ENCODE results near the gene CPT2. TPM values are rescaled to one million over a fixed set of nuclear protein-coding genes. Genes with fewer than 3 reads are reported as not detected.
"Not testable (repeated sequence)": the region's sequence is repeated elsewhere in the genome, so short reads cannot be mapped to it uniquely, and the experiment has no call there.

Gene CPT2
- total RNA-seq, 1 donor from 2014 or later = 21.7 TPM

GRCh38 chr1:53180951-53181350 is 15.7 kb upstream of the CPT2 start:
- Mint-ChIP-seq H3K4me1 (ENCODE audit: low read depth, unreplicated experiment) (peaks cover 4% of the 10 kb centered on the region), H3K27me3 (ENCODE audit: unreplicated experiment) (no peaks in the 10 kb centered on the region), H3K9me3 (ENCODE audit: unreplicated experiment) (peaks cover 3% of the 10 kb centered on the region), H3K27ac (ENCODE audit: unreplicated experiment) (no peak overlapping the region), H3K4me3 (ENCODE audit: unreplicated experiment) (no peak overlapping the region), H3K36me3 (ENCODE audit: unreplicated experiment) (no peaks in the 10 kb centered on the region)
- no peak for DNase-seq
- no peak for TF ChIP-seq CTCF (IDR thresholded peaks at IDR 0.05; ENCODE audit: partially characterized antibody, unreplicated experiment)

GRCh38 chr1:53182111-53182593 is 14.5 kb upstream of the CPT2 start:
- Mint-ChIP-seq H3K9me3 (ENCODE audit: unreplicated experiment) (peaks cover 3% of the 10 kb centered on the region), H3K4me1 (ENCODE audit: low read depth, unreplicated experiment) (peaks cover 2% of the 10 kb centered on the region), H3K27me3 (ENCODE audit: unreplicated experiment) (no peaks in the 10 kb centered on the region), H3K4me3 (ENCODE audit: unreplicated experiment) (no peak overlapping the region), H3K36me3 (ENCODE audit: unreplicated experiment) (no peaks in the 10 kb centered on the region), H3K27ac (ENCODE audit: unreplicated experiment) (no peak overlapping the region)
- peak; percentile 92 for DNase-seq
- TF ChIP-seq CTCF (IDR thresholded peaks at IDR 0.05; ENCODE audit: partially characterized antibody, unreplicated experiment) = peak; percentile 97

GRCh38 chr1:53182716-53183094 is 13.9 kb upstream of the CPT2 start:
- H3K9me3 Mint-ChIP-seq (ENCODE audit: unreplicated experiment) = no peaks in the 10 kb centered on the region
- no peak overlapping the region for H3K27ac Mint-ChIP-seq (ENCODE audit: unreplicated experiment)
- H3K4me1 Mint-ChIP-seq (ENCODE audit: low read depth, unreplicated experiment) = peaks cover 2% of the 10 kb centered on the region
- no peaks in the 10 kb centered on the region for H3K36me3 Mint-ChIP-seq (ENCODE audit: unreplicated experiment)
- H3K4me3 Mint-ChIP-seq (ENCODE audit: unreplicated experiment) = no peak overlapping the region
- DNase-seq = no peak
- no peak for TF ChIP-seq CTCF (IDR thresholded peaks at IDR 0.05; ENCODE audit: partially characterized antibody, unreplicated experiment)
- no peaks in the 10 kb centered on the region for H3K27me3 Mint-ChIP-seq (ENCODE audit: unreplicated experiment)

GRCh38 chr1:53183095-53183990 is 13.3 kb upstream of the CPT2 start:
- Mint-ChIP-seq H3K4me1 (ENCODE audit: low read depth, unreplicated experiment) (peaks cover 2% of the 10 kb centered on the region), H3K36me3 (ENCODE audit: unreplicated experiment) (no peaks in the 10 kb centered on the region), H3K27ac (ENCODE audit: unreplicated experiment) (no peak overlapping the region), H3K4me3 (ENCODE audit: unreplicated experiment) (no peak overlapping the region), H3K9me3 (ENCODE audit: unreplicated experiment) (no peaks in the 10 kb centered on the region), H3K27me3 (ENCODE audit: unreplicated experiment) (no peaks in the 10 kb centered on the region)
- DNase-seq = no peak
- no peak for TF ChIP-seq CTCF (IDR thresholded peaks at IDR 0.05; ENCODE audit: partially characterized antibody, unreplicated experiment)

GRCh38 chr1:53185955-53186297 is 10.7 kb upstream of the CPT2 start:
- H3K9me3 Mint-ChIP-seq (ENCODE audit: unreplicated experiment); DNase-seq; H3K4me3 Mint-ChIP-seq (ENCODE audit: unreplicated experiment); H3K27me3 Mint-ChIP-seq (ENCODE audit: unreplicated experiment); H3K27ac Mint-ChIP-seq (ENCODE audit: unreplicated experiment); H3K36me3 Mint-ChIP-seq (ENCODE audit: unreplicated experiment); H3K4me1 Mint-ChIP-seq (ENCODE audit: low read depth, unreplicated experiment): not testable (repeated sequence)
- TF ChIP-seq CTCF (IDR thresholded peaks at IDR 0.05; ENCODE audit: partially characterized antibody, unreplicated experiment) = peak; percentile 54
